ENCODE measurements around the gene PRDM5. TPM values are rescaled to one million over a fixed set of nuclear protein-coding genes. Genes with fewer than 3 reads are reported as not detected.

Gene PRDM5
- total RNA-seq, 2 experiments from 2014 or later, result 0.14 to 0.22 TPM

DNA sequence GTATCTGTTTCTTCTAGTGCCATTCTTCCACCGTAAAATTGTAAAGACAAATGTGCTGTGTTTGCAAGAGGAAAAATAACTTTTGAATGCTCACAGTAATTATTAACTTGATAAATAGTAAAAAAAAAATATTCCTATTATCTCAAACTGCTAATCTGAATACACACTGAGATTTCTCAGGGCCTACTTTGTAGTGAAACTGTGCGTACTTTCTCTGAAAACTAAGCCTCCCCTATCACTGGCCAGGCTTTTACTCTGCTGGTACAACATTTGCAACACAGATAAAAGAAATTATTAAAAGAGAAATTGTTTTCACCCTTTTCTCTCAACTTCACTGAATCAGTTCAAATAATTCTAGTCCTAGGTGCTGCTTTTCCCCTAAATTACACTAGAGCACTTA is 137.3 kb downstream of the PRDM5 start:
- intact Hi-C loops (cut with DNase I, micrococcal nuclease), result no loop called here
- Histone ChIP-seq H3K4me1 (ENCODE audit: insufficient read depth, low read length) (no peaks in the 10 kb centered on the region), H3K27ac (ENCODE audit: low read depth in 1 of 2, low read length in 2 of 2) (no peak overlapping the region), H3K27me3 (ENCODE audit: control insufficient read depth in 1 of 2, insufficient read depth in 2 of 2, low read length in 2 of 2) (no peaks in the 10 kb centered on the region), H3K36me3 (ENCODE audit: insufficient read depth, low read length) (no peaks in the 10 kb centered on the region), H3K4me3 (ENCODE audit: low read length) (no peak overlapping the region), H3K9me3 (ENCODE audit: control insufficient read depth in 1 of 2, insufficient read depth in 1 of 2, low read length in 2 of 2) (no peaks in the 10 kb centered on the region)
- no peak overlapping the region for H3K27ac Mint-ChIP-seq
- H3K36me3 Mint-ChIP-seq (ENCODE audit: low read depth), result no peaks in the 10 kb centered on the region
- H3K4me3 Mint-ChIP-seq, result no peak overlapping the region
- ChIA-PET POLR2A (no interaction called here), CTCF (no interaction called here)
- peaks cover 7% of the 10 kb centered on the region for H3K4me1 Mint-ChIP-seq (ENCODE audit: low read depth)
- DNase-seq (no peak), ATAC-seq (ENCODE audit: poor library complexity) (no peak)
- H3K27me3 Mint-ChIP-seq, result no peaks in the 10 kb centered on the region
- TF ChIP-seq CTCF (IDR thresholded peaks at IDR 0.05), result no peak
- no peaks in the 10 kb centered on the region for H3K9me3 Mint-ChIP-seq

DNA sequence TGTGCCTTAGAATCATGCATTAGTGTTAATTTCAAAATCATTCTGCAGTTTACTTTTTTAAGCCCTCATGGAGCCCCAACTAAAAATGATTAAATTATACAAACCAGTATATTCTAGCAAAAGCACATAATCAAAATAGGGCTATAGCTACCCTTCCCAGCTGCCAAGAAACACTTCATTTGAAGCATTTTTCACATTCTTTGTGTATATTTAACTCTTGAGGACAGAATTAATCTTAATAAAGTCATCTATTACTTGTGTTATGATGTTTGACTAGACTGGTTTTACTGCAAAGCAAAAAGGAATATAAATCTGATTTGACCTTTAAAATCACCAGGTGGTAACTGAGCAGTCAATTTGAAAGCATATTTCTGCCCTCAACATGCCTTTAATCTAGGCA is 145.1 kb downstream of the PRDM5 start:
- intact Hi-C loops (cut with DNase I, micrococcal nuclease), result no loop called here
- ATAC-seq (ENCODE audit: poor library complexity), result no peak
- H3K27me3 Mint-ChIP-seq, result no peaks in the 10 kb centered on the region
- TF ChIP-seq CTCF (IDR thresholded peaks at IDR 0.05), result no peak
- H3K27ac ChIP-seq (ENCODE audit: low read depth in 1 of 2, low read length in 2 of 2), result no peak overlapping the region
- no peak for DNase-seq
- no peaks in the 10 kb centered on the region for H3K27me3 ChIP-seq (ENCODE audit: control insufficient read depth in 1 of 2, insufficient read depth in 2 of 2, low read length in 2 of 2)
- no peaks in the 10 kb centered on the region for H3K4me1 ChIP-seq (ENCODE audit: insufficient read depth, low read length)
- H3K9me3 ChIP-seq (ENCODE audit: control insufficient read depth in 1 of 2, insufficient read depth in 1 of 2, low read length in 2 of 2), result no peaks in the 10 kb centered on the region
- no peaks in the 10 kb centered on the region for H3K4me1 Mint-ChIP-seq (ENCODE audit: low read depth)
- H3K4me3 Mint-ChIP-seq, result no peak overlapping the region
- ChIA-PET POLR2A (no interaction called here), CTCF (no interaction called here)
- H3K4me3 ChIP-seq (ENCODE audit: low read length), result no peak overlapping the region
- no peaks in the 10 kb centered on the region for H3K36me3 Mint-ChIP-seq (ENCODE audit: low read depth)
- no peak overlapping the region for H3K27ac Mint-ChIP-seq
- no peaks in the 10 kb centered on the region for H3K9me3 Mint-ChIP-seq
- no peaks in the 10 kb centered on the region for H3K36me3 ChIP-seq (ENCODE audit: insufficient read depth, low read length)

GRCh38 chr4:120775431-120775830 is 147.1 kb downstream of the PRDM5 start:
- TF ChIP-seq CTCF (IDR thresholded peaks at IDR 0.05), result no peak

More at GRCh38 chr4:120775431-120775830, 147.1 kb downstream of the PRDM5 start:
- Histone ChIP-seq H3K27me3 (ENCODE audit: control insufficient read depth in 1 of 2, insufficient read depth in 2 of 2, low read length in 2 of 2) (no peaks in the 10 kb centered on the region), H3K27ac (ENCODE audit: low read depth in 1 of 2, low read length in 2 of 2) (no peak overlapping the region), H3K4me1 (ENCODE audit: insufficient read depth, low read length) (no peaks in the 10 kb centered on the region), H3K9me3 (ENCODE audit: control insufficient read depth in 1 of 2, insufficient read depth in 1 of 2, low read length in 2 of 2) (no peaks in the 10 kb centered on the region), H3K36me3 (ENCODE audit: insufficient read depth, low read length) (no peaks in the 10 kb centered on the region), H3K4me3 (ENCODE audit: low read length) (no peak overlapping the region)
- ATAC-seq (ENCODE audit: poor library complexity) (no peak), DNase-seq (no peak)
- no peaks in the 10 kb centered on the region for H3K9me3 Mint-ChIP-seq
- no peaks in the 10 kb centered on the region for H3K4me1 Mint-ChIP-seq (ENCODE audit: low read depth)
- no peak overlapping the region for H3K4me3 Mint-ChIP-seq
- H3K27ac Mint-ChIP-seq, result no peak overlapping the region
- POLR2A ChIA-PET, result no interaction called here
- no peaks in the 10 kb centered on the region for H3K36me3 Mint-ChIP-seq (ENCODE audit: low read depth)
- CTCF ChIA-PET, result no interaction called here
- intact Hi-C loops (cut with DNase I, micrococcal nuclease), result no loop called here
- no peaks in the 10 kb centered on the region for H3K27me3 Mint-ChIP-seq

Data from CD4-positive, alpha-beta T cell (primary cell).